Activated CD4-positive, alpha-beta T cell treated with anti-CD3 and anti-CD28 coated beads, Interleukin-10, Interleukin-2, amounts not matched to agents 100 ng/mL and 50 ng/mL, durations not matched to agents 16 hours and 8 hours (primary cell): ENCODE data around the gene RUNX1.

Experiments
- DNase-seq: peaks from one replicate; pipeline ENCODE4 v3.0.0-alpha.2; 2020

Gene RUNX1

DNA sequence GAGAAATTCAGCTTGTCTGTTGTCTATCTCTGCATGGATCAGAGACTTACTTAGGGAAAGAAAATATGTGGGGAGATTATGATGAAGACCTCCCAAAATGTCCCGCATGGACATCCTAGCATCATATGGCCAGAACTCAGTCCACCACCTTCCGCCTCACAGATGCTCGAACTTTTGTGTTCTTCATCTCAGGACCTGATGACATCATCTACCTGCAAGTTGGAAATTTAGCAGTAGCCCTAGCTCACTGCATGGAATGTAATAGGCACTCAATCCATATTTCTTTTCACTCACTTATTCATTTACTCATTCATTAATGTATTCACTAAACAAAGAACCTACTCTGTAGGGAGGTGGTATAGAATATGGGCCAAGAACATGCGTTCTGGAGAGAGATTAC, 283.5 kb downstream of the RUNX1 start:
- no peak for DNase-seq

DNA sequence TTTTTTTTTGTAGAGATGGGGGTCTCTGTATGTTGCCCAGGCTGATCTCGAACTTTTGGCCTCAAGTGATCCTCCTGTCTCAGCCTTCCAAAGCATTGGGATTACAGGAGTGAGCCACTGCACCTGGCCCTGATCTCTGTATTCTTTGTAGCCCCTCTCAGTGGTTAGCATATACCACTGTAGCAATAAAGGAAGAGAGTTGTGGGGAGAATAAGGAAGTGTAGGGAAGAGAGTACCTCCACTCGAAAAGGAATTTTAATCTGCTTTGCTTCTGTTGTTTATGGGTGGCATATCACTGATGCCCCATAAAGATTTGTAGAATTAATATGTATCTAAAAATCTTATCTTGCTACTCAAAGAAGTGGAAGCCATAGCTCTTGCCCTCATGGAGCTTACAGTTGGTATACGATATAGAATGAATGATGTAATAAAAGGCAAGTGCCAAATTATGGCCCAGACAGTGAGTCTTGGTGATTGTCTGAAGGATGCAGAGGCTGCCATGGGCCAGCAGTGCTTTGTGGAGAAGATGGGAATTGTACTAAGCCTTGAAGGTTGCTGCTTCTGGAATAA, 284.3 kb downstream of the RUNX1 start:
- DNase-seq, result no peak

DNA sequence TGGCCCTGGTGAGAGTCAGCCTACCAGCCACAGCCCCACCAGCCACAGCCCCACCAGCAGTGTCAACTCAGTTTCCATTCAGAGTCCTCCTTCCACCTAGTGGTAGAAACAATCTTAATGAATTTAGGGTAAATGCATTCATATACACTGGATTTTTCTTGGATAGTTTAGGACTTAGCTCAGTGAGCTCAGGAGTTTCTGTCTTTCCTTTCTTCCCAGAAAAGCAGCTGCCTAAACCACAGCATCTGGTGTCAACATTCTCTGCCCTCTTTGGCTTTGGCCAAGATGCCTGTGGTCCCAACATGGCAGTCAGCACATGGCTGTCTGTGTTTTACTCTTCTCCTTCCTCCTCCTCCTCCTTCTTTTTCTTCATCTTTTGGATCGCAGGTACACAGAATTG, 286.3 kb downstream of the RUNX1 start:
- DNase-seq, result no peak

DNA sequence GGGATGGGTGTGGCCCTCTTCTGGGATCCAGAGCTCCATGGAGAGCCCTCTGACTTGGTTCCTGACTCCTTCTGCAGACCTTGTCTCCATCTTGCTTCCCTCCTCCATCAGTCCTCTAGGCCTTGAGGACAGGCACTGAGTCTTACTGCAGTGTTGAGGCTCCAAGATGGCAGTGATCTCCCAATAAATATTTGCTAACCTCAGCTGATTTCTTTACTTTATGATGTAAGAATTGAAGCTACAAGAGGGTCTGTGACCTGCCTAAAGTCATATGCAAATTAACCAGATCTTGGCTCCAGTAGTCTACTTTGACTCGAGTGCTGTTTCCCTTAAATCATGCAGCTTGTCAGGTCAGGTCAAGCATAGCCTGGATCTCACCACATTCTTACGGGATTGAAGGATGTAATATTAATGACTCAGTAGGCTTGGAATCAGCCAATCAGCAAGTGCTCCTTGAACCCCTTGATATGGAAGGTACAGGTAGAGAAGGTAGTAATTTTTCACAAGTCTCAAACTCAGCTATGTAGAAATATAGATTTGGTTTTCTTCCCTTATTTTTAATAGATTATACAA, 287.3 kb downstream of the RUNX1 start:
- no peak for DNase-seq

DNA sequence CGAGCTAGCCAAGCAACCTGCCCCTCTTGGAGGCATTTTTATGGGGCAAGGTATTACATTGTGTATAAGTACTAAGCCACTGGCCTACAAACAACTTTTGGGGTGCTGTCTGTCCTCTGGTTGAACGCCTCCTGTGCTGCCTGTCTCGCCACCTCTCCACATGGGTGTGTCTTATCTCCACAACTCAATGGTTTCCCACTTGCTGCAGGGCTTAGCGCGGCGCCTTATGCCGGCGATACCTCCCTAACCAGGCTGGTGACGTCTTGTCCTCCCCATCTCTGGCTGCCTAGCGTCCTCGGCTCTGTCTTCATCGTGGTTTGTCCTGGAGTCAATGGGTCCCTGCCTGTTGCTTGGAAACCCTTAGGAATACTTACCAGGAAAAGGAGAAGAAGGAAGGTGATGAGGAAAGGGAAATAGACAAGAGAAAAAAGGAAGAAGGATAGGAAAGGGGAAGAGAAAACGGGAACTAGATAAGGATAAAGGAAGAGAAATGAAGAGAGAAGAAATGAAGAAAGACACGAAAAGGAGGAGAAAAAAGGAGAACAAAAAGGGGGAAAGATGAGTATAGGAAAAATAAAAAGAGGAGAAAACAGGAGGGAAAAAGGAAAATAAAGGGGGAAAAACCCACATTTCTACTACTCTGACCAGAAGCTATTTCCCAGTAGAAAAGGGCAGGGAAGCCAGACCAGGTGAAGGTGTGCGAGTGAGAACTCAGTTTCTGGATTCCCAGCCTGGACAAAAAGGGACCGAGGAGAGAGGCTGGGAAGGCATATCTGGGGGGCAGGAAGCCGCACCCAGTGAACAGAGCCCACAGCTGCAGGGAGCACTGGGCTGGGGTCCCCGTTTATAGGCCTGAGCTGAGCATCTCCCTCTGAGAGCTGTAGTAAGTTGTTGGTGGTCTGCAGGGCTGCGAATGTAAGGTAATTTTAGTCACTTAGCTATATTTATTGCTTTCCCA, 294.1 kb downstream of the RUNX1 start:
- DNase-seq, result no peak

DNA sequence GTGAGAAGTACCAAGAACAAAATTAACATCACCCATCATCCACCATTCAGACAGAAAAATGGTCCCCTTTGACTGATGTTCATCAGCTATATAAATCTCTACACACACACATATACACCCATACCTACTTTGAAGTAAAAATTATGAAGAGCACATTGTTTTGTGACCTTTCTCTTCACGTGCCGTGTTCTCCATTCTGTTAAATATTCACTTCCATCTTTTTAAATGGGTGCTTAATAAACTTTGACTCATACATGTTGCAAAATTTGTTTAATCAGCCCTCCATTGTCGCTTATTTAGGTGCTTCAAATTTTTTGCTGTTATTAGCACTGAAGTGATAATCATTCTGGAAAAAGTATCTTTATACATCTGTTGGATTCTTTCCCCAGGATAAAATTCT, 300.2 kb downstream of the RUNX1 start:
- DNase-seq, result no peak

DNA sequence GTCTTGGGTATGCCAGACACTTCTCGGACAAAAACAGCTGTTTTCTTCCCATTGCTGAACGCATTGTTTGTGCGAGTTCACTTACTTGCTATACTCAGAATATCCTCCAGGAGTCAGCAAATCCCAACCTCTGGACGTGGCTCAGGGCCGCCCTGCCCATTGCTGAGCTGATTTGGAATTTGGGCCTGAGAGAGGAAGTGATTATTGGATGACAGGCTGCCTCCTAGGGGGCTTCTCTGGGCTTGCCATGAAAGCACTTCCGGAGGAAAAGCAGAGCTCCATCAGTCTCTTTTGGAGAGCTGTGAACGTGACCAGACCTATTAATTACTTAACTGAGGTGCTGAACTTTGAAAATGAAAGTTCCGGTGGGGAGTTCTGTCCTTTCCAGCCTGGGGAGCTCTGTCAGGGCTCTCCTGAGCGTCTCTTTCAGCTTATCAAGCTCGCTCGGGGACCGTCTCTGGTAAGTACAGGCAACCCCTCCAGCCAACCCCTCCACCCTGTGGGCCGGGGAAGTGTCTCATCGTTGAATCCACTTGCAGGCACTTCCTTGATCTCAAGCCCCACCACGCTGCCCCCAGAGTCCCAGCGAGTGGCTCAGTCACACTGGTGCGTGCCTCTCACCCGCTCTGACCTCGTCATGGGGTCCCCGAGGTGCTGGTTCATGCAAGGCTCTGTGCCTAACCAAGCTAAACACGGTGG, 303.4 kb downstream of the RUNX1 start:
- peak; percentile 75 for DNase-seq

DNA sequence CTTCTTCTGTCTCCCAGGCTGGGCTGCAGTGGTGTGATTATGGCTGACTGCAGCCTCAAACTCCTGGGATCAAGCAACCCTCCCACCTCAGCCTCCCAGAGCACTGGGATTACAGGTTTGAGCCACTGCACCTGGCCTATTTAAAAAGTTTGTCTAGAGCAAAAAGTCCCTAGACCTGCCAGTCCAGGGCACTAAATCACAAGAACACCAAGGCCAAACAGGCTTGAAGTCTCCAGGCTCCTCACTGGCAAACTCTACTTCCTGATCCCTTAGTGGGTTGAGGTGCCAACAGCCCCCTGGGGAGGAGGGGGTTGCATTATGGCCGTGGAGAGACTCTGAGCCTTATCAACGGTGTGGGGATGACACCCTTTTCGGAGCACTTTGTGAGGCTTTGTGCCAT, 304.3 kb downstream of the RUNX1 start:
- no peak for DNase-seq

DNA sequence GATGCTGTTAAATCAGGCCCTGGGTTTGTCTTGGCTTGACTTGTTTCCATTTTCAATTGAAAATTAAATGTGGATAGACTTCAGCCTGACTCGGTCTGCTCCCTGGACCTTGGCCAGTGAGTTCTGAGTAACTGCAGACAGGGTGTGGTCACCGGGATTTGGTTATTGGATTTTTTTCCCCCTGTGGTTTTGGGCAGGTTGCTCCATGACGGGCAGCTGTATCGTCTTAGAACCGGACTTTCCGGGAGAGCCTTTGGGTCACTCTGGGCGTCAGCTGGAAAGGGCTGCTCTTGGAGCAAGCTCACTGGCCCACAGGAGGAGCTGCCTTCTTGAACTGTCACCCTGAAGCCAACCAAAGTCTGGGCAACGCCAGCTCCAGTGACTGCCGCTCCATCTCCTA, 305.3 kb downstream of the RUNX1 start:
- no peak for DNase-seq

DNA sequence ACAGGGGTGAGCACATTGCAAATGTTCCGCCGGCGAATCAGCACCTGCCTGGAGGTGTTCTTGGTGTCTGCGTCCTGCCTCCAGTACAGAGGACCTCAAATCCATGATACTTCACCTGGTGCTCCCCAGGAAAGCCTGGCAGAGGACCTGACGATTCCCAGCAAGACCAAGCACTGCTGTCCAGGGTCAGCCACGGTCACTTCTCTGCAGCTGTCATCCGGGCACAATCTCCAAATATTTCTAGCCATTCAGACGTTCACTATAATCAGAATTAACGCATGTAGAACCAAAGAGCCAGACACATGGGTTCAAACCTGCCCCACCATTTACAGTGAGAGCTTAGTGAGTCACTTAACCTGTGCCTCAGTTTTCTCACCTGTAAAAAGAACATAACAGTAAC, 305.8 kb downstream of the RUNX1 start:
- no peak for DNase-seq

DNA sequence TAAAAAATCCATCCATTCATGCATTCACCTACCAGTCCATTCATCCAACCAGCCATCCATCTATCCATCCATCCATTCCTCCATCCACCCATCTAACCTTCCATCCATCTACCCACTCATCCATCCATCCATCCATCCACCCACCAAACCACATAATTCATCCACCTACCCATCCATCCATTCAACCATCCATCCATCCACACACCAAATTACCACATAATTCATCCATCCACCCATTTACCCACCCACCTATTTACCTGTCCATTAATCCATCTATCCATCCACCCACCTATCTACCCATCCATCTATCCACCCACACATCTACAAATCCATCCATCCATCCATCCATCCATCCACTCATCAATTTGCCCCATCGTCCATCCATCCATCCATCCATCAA, 308.9 kb downstream of the RUNX1 start:
- DNase-seq, result no peak
